Left hindlimb (tissue), 1 donor: ENCODE results near the gene PCDHGA2.
"Not testable (repeated sequence)": the region's sequence is repeated elsewhere in the genome, so short reads cannot be mapped to it uniquely, and the experiment has no call there.

Experiments
- DNase-seq: peaks from one replicate; pipeline ENCODE4 v3.0.0-alpha.2; 2018

The PCDHGA2 gene

DNA sequence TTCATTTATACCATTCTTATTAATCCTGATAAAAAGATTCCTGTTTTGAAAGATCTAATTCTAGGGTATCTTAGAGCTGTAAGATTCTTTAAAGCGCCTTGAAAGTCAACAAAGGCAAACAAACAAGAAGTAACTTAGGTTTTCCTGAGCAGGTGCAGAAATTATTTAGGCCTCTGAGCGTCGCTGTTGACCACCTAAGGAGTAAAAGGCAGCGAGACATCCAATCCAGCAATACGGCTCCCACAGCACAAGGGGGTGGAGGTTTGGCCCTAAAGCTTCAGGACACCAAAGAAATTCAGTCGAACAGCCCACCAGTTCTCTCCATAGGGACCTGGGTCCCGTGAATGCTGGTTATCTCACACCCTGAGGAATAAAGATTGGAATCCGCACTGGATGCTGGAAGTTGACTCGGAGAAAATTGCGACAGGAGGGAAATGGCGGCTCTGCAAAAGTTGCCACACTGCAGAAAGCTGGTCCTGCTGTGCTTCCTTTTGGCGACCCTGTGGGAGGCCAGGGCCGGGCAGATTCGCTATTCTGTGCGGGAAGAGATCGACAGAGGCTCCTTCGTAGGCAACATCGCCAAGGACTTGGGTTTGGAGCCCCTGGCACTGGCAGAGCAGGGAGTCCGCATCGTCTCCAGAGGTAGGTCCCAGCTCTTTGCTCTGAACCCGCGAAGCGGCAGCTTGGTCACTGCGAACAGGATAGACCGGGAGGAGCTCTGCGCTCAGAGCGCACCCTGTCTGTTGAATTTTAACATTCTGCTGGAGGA is at the start of gene PCDHGA2:
PCDHGA2 (plus strand) TSS at position 223 of the 769 bp plus-strand sequence.
- DNase-seq, result no peak

DNA sequence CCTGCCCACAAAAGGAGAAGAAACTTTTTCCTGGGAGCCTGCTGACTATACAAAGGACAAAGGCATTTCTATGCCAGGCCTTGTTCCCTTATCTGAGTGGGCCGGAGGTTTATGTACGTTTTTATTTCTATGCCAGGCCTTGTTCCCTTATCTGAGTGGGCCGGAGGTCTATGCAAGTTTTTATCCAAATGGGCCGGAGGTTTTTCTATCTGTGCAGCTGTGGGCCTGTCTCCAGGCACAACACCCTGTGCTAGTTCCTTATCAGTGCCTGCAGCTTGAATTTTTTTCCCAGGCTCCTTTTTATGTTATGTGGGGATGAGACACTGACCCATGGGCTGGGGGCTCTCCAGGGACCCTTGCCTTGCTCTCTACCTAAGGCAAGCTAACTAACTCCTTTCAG is 40.2 kb upstream of the PCDHGA2 start:
- DNase-seq, result no peak

GRCh38 chr5:141303756-141304155 is 34.8 kb upstream of the PCDHGA2 start, which contains the start of gene SLC25A2:
SLC25A2 (minus strand) TSS chr5:141304049; CDS start chr5:141303865, 184 bp downstream.
- DNase-seq, result no peak

- no peak for DNase-seq
These were observed 31.9 kb upstream of the PCDHGA2 start for GRCh38 chr5:141306630-141307029.

DNA sequence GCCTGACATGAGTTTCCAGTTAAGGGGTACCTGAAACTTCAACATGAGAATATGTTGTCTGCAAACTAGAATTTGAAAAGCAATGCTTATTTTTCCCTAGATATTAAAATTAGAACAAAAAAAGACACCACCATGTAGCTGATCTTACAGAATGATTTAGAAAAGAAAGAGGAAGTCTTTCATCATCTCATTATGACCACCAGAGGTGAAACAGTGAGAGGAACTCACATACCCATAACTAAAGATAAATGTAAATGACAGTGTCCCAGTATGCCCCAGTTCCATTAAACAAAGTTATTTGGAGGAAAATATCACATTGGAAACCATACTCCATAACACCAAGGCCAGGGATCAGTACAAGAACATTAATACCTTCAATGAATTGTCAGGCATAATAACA is 24.8 kb upstream of the PCDHGA2 start:
- DNase-seq, result no peak

DNA sequence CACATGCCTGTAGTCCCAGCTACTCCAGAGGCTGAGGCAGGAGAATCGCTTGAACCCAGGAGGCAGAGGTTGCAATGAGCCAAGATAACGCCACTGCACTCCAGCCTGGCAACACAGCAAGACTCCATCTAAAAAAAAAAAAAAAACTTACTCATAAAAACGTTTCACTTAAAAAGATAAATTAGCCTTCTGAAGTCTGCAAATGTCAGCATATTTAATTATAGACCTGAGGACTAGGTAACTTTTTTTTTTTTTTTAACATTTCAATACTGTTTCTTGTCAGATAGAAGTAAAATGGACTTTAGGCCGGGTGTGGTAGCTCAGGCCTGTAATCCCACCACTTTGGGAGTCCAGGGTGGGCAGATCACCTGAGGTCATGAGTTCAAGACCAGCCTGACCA is 21.6 kb upstream of the PCDHGA2 start:
- DNase-seq, result not testable (repeated sequence)

DNA sequence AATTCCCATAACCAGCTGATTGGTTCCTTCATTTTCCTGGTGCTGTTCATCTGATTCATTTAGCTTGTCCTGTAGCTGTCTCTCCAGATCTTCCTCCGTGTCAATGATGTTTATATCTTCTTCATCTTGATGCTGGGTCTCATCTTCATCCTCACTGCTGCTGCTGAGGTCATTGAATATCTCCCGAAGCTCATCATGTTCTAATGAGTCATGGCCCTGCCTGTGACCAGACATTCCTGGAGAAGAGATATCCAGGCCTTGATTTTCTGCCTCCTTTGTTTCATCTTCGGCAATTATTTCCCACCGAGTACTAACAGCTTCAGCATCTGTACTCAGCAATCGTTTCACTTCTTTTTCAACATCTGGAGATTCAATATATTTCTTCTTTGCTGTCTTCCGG is 19.4 kb upstream of the PCDHGA2 start:
- no peak for DNase-seq

GRCh38 chr5:141319699-141320098 is 18.9 kb upstream of the PCDHGA2 start:
- DNase-seq, result no peak

DNA sequence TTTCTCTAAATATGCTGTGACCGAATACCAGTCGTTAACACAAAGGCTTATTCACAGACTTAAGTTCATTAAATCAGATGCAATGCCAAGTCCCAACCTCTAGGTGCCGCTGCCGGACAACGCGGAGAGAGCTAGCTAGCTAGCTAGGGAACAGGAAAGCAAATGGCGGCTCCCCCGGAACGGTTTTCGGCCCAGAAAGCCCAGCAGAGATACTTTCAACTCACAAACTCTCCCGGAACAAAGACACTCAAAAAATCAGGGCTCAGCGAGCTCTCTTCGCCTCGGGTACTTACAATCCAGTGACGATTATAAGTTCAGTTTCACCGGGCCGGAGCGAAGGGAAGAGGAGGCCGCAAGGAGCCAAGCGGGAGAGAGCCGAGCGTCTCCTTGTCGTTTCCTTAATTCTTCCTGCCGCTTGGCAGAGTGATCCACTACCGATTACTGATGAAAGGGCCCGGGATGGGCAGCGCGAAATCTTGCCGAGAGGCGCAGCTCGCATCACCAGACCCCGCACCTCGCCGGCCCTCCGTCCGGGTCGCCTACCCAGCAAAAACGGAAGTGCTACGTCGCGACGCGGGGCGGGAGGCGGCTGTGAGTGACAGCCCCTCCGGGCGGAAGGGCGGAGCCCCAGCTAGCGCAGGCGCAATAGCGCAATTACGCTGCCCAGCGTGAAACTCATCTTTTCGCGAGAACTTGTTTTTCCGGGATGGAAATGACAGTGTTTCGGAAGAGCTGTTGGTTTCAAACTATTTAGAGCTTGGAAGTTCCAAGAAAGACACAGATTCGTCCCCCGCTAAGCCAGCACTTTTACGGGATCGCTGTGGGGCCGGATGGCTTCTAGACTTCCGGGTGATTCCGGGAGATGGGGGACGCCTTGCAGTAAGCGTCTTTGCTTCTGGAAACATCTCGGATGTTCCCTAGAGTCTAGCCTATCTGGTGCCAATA is 18.1 kb upstream of the PCDHGA2 start, which contains the start of gene TAF7:
TAF7 (minus strand) TSS at position 560 of the 945 bp plus-strand sequence. CDS start 740 bp downstream, outside the sequence.
- DNase-seq, result peak; percentile 92

- no peak for DNase-seq
These were observed 16.3 kb upstream of the PCDHGA2 start for GRCh38 chr5:141322261-141322660.

DNA sequence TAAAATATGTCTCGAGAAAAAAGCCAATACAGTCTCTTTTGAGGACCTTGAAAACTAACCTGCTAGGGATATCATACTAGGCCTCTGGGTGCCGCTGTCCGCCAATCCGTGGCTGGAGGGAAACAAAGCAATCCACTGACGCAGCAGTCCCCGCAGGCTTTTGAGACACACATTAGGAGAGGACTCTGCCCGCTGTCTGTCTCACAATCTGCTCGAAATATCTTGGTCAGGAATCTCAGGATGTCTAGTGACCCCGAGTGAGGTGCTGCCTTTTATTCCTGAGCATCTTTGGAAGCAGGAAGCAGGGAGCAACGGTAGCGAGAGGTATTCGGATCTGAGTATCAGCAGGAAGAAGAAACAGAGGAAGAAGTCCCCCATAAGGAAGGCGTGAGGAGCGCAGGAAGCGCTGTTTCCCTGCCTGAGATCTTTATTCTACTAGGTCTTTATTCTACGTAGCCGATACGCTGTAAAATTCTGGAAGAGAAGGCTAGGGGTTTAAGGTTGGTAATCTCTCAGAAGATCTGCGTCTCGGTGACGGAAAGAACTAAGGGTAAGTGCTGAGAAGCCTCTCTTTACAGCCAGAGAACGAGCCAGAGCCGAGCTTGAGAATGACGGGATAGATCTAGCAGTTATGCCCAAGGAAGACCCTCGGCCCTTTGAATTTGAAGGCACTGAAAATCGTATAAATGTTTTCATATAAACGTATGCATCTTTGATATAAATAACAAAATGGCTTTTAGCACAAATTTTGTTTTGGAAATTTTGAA is 12.3 kb upstream of the PCDHGA2 start:
- peak; percentile 46 for DNase-seq

DNA sequence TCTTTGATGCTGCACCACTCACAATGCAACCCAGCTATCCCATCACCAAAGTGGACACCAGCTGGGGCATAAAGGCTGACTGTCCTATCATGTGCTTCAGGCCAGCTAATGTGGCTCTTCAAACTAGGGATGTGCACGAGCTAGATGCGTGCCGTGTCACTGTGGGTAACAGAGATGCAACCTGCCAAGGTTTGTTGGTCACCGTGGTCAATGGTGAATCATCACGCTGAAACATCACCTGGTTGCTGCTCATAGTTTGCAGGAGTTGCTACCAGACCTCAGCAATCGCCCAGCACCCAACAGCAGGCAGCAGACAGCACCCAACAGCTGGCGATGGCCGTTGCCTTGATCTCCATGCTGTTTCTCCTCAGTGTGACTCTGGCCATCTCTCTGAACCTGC is 10.3 kb upstream of the PCDHGA2 start:
- no peak for DNase-seq

DNA sequence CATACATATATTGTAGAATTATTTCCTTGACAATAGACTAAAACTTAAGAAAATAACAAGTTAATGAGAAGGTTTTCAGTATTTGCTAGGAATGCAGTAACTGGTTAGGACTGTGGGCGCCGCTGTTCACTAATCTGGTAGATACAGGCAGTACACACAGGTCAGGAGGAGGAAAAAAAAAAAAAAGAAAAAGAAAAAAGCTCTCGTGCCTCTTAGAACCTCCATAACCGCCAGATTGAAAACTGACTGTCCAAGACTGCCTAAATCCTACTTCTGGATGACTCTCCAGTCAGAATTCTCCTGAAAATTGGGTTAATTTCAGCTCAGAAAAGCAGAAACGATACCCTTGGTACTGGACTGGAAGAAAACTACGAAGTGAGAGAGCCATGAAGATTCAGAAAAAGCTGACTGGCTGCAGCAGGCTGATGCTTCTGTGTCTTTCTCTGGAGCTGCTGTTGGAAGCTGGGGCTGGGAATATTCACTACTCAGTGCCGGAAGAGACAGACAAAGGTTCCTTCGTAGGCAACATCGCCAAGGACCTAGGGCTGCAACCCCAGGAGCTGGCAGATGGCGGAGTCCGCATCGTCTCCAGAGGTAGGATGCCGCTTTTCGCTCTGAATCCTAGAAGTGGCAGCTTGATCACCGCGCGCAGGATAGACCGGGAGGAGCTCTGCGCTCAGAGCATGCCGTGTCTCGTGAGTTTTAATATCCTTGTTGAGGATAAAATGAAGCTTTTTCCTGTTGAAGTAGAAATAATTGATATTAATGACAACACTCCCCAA is 8.1 kb upstream of the PCDHGA2 start, which contains the start of gene PCDHGA1:
PCDHGA1 (plus strand) TSS at position 216 of the 782 bp plus-strand sequence.
- no peak for DNase-seq

DNA sequence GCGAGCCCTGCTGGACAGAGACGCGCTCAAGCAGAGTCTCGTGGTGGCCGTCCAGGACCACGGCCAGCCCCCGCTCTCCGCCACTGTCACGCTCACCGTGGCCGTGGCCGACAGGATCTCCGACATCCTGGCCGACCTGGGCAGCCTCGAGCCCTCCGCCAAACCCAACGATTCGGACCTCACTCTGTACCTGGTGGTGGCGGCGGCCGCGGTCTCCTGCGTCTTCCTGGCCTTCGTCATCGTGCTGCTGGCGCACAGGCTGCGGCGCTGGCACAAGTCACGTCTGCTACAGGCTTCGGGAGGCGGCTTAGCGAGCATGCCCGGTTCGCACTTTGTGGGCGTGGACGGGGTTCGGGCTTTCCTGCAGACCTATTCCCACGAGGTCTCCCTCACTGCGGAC is 6.0 kb upstream of the PCDHGA2 start:
- DNase-seq, result not testable (repeated sequence)

DNA sequence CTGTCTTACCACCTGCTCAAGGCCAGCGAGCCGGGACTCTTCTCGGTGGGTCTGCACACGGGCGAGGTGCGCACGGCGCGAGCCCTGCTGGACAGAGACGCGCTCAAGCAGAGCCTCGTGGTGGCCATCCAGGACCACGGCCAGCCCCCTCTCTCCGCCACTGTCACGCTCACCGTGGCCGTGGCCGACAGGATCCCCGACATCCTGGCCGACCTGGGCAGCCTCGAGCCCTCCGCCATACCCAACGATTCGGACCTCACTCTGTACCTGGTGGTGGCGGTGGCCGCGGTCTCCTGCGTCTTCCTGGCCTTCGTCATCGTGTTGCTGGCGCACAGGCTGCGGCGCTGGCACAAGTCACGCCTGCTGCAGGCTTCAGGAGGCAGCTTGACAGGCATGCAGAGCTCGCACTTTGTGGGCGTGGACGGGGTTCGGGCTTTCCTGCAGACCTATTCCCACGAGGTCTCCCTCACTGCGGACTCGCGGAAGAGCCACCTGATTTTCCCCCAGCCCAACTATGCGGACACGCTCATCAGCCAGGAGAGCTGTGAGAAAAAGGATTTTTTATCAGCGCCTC is 2.3 kb downstream of the PCDHGA2 start:
- not testable (repeated sequence) for DNase-seq

DNA sequence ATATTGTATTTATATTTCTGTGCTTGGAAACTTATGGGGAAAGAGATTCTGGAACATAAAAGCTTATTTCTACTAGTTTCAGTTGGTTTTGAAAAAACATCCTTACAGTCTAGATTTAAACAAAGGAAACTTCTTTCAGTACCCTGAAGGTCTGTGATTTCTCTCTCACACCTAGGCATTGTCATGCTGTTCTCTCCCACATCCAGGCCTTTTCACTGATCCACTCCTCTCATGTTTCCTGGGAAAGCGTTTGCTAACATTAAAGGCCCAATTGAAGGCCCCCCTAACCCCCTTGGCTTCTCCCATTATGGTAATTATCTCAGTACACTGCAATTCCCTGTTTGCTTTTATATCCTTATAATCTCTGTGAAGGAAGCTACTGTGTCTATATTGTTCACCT is 4.2 kb downstream of the PCDHGA2 start:
- no peak for DNase-seq

DNA sequence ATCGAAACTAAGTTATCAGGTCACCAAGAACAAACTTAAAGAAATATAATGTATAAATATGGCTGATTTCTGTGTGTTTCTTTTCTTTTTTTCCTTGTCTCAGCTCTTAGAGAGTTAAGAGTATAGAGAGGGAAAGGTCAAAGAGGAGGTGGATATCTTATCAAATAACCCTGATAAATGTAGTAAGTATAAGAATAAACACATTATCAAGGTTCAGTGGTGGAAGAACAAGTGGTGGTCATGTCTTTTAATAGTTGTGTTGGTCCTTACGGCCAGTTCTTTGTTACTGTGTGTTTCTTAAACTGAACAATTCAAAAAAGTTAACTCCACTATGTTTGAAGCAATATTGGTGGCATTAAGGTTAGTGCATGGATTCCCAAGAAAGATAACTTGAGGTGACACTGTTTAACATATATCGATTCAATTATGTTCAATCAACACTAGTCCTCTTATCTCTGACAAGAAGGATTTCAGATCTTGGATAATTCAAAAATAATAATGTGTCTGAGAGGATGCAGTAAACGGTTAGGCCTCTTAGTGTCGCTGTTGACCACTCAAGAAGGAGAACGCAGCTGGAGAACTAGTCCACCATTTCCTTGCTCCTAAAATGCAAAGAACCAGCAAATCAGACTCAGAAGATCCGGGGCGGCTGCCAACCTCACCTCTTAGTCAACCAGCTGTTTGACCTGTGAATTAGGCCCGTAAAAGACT is 4.8 kb downstream of the PCDHGA2 start, which contains the start of gene PCDHGA3:
PCDHGA3 (plus strand) TSS at position 588 of the 711 bp plus-strand sequence. CDS start 205 bp downstream, outside the sequence.
- DNase-seq, result no peak

DNA sequence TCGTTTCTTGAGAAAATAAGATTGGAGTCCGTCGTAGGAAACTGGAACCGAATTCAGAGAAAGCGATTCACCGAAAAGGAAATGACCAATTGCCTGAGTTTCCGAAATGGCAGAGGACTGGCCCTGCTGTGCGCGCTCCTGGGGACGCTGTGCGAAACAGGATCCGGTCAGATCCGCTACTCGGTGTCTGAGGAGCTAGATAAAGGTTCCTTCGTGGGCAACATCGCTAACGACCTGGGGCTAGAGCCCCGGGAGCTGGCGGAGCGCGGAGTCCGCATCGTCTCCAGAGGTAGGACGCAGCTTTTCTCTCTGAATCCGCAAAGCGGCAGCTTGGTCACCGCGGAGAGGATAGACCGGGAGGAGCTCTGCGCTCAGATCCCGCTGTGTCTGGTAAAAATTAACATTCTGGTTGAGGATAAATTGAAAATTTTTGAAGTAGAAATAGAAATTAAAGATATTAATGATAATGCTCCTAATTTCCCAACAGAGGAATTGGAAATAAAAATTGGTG is 5.4 kb downstream of the PCDHGA2 start:
- DNase-seq, result no peak

DNA sequence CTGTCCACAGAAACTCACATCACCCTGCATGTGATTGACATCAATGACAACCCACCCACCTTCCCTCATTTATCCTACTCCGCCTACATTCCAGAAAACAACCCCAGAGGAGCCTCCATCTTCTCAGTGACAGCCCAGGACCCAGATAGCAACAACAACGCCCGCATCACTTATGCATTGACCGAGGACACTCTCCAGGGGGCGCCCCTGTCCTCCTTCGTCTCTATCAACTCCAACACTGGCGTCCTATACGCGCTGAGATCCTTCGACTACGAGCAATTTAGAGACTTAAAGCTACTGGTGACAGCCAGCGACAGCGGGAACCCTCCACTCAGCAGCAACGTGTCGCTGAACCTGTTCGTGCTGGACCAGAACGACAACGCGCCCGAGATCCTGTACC is 6.8 kb downstream of the PCDHGA2 start:
- DNase-seq, result no peak

GRCh38 chr5:141346017-141346416 is 7.5 kb downstream of the PCDHGA2 start:
- not testable (repeated sequence) for DNase-seq
